Stimulated activated CD4-positive, alpha-beta T cell treated with anti-CD3 and anti-CD28 coated beads, Interleukin-15, amount 100 ng/mL, for 1 hour (primary cell): ENCODE data around the gene SYNC.
A peak's percentile ranks its signal among the peaks of the same experiment; 100 is the strongest.
"Not testable (repeated sequence)": the region's sequence is repeated elsewhere in the genome, so short reads cannot be mapped to it uniquely, and the experiment has no call there.

Source experiments
- DNase-seq, 2 donors: peaks; one replicate each; pipeline ENCODE4 v3.0.0-alpha.2; 2020; ENCODE audit warnings: low read depth in 1 of 2, low spot score in 1 of 2

Gene SYNC

GRCh38 chr1:32693455-32694174, 9.0 kb downstream of the SYNC start:
- DNase-seq, result no peak

- DNase-seq, result no peak
Observed at GRCh38 chr1:32686387-32686786, 16.2 kb downstream of the SYNC start.

- DNase-seq, result no peak
Observed at GRCh38 chr1:32685498-32685897, 17.1 kb downstream of the SYNC start.

GRCh38 chr1:32684167-32684811, 18.3 kb downstream of the SYNC start:
- no peak for DNase-seq

GRCh38 chr1:32683397-32683796, 19.2 kb downstream of the SYNC start:
- no peak for DNase-seq

- no peak for DNase-seq
Observed at GRCh38 chr1:32681999-32682398, 20.6 kb downstream of the SYNC start.

GRCh38 chr1:32681509-32681908, 21.1 kb downstream of the SYNC start:
- DNase-seq, result no peak

GRCh38 chr1:32680642-32681041, 21.9 kb downstream of the SYNC start:
- DNase-seq, result no peak

GRCh38 chr1:32679993-32680392, 22.6 kb downstream of the SYNC start:
- not testable (repeated sequence) for DNase-seq

GRCh38 chr1:32676945-32677344, 25.6 kb downstream of the SYNC start:
- no peak for DNase-seq

GRCh38 chr1:32668716-32669115, 33.9 kb downstream of the SYNC start:
- DNase-seq, result not testable (repeated sequence)

- DNase-seq, result no peak
Observed at GRCh38 chr1:32666901-32667566, 35.5 kb downstream of the SYNC start.

GRCh38 chr1:32665915-32666314, 36.7 kb downstream of the SYNC start:
- DNase-seq, result no peak

- DNase-seq, result no peak
Observed at GRCh38 chr1:32659581-32659980, 43.0 kb downstream of the SYNC start.

- no peak for DNase-seq
Observed at GRCh38 chr1:32652244-32652962, 50.2 kb downstream of the SYNC start.

GRCh38 chr1:32651461-32652073, 51.0 kb downstream of the SYNC start:
- DNase-seq, result no peak

- peak; percentile 98 for DNase-seq
Observed at GRCh38 chr1:32650752-32651460, 51.7 kb downstream of the SYNC start, which contains the start of gene RBBP4. RBBP4 (plus strand) TSS chr1:32651208; CDS start chr1:32651307, 99 bp downstream.

- peak; percentile 67 for DNase-seq
Observed at GRCh38 chr1:32650248-32650751, 52.3 kb downstream of the SYNC start, which contains the start of gene ZBTB8OS. ZBTB8OS (minus strand) TSS chr1:32650550; CDS start chr1:32650529, 21 bp downstream.

- DNase-seq, result no peak
Observed at GRCh38 chr1:32647308-32648134, 55.0 kb downstream of the SYNC start.
